Activated CD8-positive, alpha-beta memory T cell treated with anti-CD3 and anti-CD28 coated beads, Interleukin-2, amount 50 U/mL, for 1 hour (primary cell): Measurements from ENCODE around the gene TBC1D14.

Source experiments
- DNase-seq: peaks from one replicate; pipeline ENCODE4 v3.0.0-alpha.2; 2020; ENCODE audit errors: extremely low read depth

TBC1D14 gene

DNA sequence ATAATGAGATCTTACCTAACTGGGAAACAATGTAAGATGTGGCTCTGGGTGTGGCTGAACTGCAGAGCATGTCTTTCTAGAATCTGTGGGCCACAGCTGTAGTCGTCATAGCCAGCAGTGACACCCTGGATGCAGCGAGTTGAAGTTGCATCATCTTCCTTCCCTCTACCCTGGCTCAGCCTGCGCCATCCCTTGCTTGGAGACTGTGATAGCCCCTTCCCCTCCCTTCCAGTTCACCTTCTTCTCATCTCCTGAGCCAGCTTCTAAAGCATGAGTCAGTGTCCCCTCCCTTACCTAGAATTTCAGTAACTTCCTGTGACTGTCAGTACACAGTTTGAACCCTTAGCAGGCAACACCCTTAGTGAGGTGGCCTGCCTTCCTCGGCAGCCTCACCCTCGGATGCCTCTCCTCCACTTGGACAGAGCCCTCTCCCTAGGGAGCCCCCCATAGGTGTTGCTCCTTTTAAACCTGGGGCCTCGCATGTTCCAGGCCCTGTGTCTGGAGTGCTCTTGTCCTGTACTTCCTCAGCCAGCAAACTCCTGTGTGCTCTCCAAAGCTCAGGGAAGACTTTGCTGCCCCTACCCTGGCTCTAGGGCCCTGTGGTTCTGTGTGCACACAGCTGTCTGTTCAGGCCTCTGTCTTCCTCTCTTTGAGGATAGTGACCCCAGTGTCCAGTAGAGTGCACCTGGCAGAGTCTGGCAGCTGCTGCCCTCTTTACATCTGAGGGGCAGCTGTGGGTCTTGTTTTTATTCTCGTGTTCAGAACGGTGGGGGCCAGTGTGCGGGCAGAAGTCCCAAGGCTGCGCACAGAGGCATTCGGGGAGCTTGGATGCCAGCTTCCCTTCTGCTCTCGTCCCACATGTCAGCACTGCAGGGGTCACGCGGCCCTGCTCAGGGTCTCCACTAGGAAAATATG lies 89.8 kb downstream of the TBC1D14 start:
- no peak for DNase-seq

DNA sequence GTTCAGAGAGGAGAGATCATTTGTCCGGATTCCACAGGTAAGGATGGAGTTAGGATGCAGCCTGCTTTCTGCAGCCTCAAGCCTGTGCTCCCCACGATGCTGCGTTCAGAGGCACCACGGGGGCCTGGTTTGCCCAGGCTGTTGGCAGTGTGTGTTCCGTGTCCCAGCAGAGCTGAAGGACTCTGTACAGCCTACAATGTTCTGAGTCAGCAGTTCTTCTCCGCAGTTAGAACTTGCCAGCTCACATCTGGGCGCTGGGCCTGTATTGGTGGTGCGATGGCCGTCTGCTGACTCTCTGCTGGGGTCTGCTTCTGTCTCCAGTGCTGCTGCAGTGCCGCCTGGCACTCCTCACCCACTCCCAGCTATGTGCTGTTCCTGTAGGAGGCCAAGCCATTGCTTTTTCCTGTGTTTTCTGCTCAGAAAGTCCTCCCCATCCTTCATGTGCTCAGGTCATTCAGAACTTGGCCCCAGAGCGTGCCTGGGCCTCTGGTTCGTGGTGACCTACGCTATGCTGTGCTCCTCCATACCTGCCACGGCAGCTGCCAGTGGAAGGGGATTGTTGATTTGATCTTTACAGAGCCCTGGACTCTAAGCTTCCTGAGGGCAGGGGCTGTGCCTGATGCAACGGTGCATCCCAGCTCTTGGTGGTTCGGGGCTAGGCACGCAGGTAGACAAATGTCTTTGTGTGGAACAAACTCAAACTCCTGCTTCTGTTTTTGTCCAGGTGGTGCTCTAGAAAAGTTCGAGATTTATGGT lies 91.0 kb downstream of the TBC1D14 start:
- DNase-seq, result no peak

DNA sequence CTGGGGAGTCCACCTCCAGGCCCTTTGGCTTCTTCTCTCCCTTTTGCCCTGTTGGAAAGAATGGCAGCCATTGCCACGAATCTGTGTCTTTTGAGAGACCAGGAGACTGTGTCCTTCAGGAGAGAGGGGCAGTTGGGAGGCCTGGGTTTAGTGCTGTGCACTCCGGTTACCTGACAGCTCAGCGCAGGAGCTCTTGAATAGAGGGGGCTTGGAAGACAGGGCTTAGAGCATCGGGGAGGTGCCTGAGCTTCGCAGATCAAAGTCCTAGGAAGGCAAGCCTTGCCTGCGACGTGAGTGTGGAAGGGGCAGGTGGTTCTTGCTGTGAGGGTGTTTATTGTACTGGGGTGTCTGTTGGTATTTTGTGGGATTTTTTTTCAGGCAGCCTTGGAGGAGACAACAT lies 91.6 kb downstream of the TBC1D14 start:
- no peak for DNase-seq

DNA sequence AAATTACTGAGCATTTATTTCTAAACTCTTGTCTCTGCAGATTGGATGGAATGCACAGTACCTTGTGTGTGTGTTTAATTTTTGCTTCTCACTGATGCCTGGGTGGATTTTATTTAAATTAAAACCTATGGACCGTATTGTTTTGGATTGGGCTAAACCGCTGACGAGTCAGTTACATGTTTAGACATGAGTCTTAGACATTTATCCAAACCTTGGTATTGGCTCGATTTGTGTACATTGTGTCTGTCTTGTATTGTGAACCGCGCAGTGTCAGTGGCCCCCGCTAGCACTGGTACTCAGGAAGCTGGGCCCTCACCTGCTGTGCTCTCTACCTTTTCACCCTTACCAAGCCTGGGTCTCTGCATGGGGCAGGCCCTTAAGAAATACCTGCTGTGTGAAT lies 92.7 kb downstream of the TBC1D14 start:
- no peak for DNase-seq

DNA sequence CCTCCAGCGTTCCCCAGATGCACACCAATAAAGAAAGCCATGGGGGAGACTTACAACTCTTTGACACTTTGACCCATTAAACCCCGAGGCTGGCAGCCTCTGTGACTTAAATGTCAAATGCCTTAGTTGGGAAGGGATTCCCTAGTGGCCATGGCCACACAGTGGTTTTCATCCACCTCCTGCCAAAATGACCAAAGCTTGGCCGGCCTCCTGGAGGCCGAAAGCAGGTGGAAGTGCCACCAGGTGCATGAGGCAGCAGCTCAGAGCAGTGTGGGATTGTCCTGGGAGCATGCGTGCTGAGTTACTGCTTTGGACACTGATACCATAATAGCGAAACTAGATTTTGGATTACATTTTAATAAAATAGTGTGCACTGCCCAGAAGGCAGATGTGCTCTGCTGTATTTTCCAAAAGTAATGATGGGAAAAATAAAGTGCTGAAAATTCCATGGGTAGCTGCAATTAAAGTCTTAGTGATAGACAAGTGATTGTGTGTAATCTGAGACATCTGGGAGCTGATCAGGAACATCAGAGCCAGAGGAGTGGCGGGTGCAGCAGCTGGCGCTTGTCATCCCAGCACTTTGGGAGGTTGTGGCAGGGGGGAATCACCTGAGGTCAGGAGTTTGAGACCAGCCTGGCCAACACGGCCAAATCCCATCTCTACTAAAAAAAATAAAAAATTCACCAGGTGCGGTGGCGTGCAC lies 93.7 kb downstream of the TBC1D14 start:
- DNase-seq, result no peak

DNA sequence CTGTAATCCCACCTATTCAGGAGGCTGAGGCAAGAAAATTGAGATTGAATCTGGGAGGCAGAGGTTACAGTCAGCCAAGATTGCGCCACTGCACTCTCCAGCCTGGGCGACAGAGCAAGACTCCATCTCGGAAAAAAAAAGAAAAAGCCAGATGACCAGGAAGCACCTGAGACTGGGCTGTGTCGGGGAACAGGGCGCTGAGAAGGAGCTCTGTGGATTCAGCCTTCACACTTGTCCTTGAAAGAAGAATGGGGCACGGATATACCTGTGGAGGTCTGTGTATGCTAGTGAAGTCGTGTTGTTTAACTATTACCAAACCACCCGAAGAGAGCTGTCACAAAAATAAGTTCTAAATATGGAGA lies 94.2 kb downstream of the TBC1D14 start:
- no peak for DNase-seq

DNA sequence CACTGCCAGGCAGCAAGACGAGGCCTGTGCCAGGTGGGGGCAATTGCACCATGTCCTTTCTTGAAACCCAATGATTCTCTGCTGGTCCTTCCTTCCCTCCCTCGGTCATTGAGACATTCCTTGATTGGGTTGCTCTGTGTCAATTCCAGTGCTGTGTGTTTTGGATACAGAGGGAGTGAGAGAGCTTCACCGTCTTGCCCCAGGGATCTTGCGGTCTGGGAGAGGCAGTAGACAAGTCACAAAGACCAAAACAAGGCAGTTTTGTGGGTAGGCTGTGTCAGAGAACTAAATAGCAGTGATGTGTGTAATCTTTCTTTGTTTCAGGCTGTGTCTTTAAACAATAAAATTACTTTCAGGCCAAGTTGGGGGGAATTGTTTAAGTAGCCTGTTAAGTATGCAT lies 94.7 kb downstream of the TBC1D14 start:
- no peak for DNase-seq

DNA sequence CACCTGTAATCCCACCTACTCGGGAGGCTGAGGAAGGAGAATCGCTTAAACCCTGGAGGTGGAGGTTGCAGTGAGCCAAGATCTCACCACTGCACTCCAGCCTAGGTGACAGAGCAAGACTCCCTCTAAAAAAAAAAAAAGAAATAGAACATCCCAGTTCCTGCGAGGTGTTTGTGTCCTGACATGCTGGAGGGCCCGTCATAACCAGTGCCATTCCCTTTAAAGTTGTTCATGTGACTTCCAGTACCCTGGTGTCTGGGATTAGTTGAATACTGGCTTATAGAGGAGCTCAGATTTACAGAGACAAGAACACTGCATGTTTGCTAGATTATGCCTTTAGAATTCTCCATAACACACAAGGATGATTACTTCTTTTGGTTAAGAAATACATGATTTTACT lies 95.9 kb downstream of the TBC1D14 start:
- no peak for DNase-seq

DNA sequence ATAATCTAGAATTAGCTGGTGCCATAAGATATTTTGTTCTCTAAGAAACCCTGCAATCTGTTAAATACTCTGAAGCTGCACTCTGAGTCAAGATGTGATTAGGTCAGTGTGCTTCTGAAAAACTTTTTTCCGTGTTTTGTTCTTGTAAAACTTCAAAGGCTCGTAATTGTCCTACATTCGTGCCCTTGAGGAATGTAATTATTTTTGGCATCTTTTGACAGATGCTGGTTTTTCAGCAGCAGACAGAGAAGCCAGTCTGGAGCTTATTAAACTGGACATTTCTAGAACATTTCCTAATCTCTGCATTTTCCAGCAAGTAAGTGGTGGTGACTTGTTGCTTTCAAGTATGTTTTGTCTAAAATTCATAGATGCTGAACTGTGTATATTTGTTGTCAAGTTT lies 96.8 kb downstream of the TBC1D14 start:
- DNase-seq, result no peak

DNA sequence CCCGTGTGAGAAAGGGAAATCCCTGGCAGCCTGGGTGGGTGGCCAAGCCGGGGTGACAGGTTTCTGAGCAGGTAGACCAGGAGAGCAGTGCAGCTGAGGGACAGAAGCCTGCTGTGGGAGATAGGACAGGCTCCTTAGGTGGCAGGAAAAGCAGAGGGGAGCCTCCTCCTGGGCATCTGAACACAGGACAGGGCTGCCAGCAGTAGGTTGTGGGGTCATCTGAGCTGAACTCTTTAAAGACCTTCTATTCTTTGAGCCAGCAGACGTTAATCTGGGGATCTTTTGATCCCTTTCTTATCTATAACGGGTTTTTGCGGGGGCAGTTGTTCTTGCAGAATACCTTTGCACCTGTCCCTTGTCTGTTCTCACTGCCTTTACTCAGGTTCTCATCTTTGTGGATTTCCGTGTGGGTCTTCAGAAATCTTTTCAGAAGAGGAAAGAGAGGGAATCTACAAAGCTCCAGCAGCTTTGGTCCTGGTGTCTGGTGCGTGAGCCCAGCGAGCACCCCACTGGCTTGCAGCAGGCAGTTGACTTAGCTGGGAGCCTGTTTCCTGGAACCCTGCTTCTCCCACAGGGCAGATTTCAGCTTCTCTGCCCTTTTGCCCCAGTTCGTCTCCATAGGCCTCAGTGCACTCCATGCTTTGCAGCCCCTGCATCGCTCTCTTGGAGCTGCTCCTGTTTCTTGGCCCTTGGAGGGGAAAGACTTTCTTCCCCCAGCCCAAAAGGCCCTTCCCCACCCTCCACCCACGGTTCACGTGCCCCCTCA lies 97.7 kb downstream of the TBC1D14 start:
- no peak for DNase-seq

DNA sequence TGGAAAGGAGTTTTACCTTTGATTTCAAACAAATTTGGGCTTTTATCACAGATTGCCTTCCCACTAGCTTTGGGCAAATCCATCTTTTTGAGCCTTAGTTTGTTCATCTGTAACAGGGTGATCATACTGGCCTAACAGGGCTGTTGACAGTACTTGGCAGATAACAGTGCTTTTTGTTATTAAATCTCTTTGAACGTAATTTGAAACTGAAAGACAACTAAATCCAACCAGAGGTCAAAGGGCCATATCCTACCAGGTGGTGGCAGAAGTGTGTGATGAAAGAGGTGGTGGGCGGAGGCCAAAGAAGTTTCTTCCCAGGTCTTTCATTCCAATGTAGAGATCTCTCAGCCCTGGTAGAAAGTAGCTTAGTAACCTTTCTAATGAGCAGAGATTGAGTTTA lies 98.3 kb downstream of the TBC1D14 start:
- no peak for DNase-seq

DNA sequence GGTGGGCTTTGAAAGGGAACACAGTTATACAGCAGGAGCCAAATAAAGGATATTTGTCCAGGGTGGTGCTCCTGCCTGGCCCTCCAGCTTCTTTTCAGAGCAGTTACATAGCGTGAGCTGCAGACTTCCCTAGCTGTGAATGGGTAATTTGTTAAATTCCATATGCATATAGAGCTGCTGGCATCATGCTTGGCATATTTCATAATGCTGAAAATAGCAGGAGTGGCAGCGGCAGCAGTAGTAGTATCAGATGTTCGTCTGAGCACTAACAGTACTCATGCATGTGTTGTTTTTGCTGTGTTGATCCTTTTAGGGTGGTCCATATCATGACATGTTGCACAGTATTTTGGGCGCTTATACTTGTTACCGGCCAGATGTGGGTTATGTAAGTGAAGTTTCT lies 99.9 kb downstream of the TBC1D14 start:
- no peak for DNase-seq

DNA sequence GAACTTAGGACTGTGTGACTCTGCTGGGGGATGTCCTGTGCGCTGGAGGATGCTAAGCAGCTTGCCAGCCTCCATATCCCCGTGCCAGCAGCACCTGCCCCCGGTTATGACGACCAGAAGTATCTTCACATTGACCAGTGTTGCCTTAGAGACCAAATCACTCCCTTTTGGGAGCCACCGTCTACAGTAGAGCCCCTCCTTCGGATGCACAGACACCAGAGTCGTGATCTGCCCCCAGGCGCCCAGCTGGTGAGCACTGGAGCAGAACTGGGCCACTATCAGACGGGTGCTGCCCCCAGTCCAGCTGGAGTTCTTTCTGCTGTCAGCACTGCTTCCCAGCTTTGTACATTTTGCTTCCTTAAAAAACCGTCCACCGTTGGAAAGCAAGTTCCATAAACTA lies 103.5 kb downstream of the TBC1D14 start:
- DNase-seq, result no peak

DNA sequence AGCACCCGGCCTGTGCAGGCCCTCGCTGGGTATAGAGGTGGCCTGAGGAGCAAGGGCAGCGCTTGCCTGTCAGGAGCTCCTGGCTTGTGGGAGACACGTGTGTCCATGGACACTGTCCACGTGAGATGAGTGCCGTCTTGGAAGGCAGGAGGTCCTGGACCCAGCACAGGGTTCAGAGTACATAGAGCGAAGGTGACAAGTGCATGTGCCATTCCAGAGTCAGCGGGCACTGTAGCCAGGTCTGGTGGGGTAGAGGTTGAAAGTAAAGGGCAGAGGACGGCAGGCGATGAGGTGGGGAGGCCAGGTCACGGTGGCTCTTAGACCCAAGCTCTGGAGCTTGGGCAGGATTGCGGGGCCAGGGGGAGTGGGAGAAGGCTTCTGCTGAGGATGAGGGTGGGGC lies 105.2 kb downstream of the TBC1D14 start:
- no peak for DNase-seq

DNA sequence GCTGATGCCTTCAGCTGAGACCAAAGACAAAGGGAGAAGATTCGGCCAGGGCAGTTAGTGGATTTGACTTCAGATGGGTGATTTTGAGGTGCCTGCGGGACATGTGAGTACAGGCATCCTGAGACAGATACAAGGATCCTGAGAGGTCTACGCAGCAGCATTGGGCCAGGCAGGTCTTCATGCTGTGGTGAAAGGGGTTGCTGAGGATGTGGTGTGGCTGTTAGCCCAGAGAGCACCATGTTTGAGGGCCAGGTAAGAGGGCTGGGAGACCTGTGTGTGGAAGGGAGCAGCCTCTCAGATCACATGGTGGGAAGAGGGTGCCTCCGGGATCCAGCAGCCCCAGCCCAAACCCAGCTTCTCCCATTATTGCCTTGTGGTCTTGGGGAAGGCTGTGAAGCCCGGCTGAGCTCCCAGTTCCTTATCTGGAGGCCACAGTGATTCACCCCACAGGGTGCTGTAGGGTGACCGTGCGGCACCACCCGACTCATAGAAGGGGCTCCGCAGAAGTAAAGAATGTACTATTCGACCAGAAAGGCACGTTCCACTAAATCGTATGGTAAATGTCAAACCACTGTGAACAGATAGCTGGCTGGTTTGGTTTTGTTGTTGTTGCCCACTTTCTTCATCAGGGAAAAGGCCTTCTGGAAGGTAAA lies 105.9 kb downstream of the TBC1D14 start:
- DNase-seq, result no peak

DNA sequence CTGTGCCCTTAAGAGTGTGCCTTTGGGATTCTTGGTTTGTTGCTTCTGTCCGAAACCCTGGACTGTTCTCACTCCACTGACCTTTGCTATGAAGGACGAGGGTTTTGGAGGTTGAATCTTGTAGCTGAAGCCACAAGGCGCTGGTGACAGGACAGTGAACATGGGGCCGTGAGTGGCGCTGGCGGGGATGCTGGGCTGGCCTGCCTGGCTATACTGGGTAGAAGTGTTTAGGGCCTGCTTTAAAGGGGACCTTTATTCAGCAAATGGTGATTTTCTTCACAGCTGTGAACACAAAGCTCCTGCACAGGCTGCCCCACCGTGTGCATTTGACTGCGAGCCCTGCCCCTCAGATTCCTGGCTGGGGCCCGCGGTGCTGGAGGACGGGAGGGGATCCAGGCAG lies 106.5 kb downstream of the TBC1D14 start:
- no peak for DNase-seq

DNA sequence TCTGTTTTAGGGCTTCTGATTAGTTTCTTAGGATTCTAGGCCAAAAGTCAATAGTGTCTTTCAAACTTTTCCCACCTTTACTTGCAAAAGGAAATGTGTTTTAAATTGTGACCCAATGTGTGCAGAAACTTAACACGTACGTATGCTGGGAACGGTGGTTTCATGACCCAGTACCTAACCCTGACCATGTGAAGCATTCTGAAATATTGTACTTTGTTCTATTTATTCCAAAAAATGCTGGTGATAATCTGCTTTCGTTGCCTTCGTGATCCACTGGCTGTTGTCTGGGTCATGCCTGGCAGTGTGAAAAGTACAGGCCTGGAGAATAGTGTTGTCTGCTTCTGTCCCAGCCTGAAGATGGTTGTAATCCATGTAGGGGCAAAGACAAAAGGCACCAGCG lies 106.9 kb downstream of the TBC1D14 start:
- DNase-seq, result no peak

DNA sequence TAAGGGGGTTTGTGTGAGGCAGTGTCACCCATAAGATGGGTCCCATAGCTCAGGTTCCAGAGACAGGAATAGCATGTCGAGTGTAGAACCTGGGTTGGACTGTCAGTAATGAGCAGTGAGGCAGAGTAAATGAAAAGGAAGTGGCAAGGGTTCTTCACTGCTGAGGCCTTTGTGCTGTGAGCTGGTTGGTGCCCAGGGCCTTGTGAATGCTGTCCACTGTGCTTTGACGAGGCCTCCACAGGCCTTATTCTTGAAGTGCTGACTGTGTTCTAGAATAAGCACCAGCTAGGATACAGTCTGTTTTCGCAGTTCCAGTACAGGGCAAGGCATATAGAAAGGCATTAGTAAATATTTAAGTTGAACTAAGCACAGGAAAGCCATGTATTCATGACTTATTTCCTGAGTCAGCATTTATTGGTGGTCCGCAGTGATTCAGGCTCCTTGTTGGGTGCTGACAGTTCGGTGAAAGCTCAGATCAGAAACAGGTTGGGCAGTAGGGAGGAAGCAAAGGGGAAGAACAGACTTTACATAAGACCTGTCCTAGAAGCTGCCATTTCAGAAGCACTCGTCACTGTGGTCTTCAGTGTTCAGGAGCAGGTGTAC lies 107.9 kb downstream of the TBC1D14 start:
- no peak for DNase-seq

DNA sequence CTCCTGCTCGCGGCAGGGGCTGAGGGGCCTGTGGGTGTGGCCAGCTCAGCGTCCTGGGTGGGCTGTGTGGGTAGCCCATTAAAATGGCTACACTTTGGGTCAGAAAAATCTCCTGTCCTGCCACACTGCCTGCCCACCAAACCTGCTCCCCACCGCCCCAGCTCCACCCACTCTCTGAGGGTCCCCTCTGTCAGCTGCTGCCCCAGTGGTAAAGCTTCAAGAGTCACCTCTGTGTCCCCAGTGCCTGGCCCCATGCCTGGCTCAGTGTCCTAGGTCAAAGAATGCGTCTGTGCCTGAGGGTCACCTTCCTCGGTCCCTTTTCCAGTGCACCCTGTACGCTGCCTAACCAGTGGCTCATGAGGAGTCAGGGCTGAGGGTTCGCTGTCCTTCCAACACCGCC lies 108.7 kb downstream of the TBC1D14 start:
- DNase-seq, result no peak

DNA sequence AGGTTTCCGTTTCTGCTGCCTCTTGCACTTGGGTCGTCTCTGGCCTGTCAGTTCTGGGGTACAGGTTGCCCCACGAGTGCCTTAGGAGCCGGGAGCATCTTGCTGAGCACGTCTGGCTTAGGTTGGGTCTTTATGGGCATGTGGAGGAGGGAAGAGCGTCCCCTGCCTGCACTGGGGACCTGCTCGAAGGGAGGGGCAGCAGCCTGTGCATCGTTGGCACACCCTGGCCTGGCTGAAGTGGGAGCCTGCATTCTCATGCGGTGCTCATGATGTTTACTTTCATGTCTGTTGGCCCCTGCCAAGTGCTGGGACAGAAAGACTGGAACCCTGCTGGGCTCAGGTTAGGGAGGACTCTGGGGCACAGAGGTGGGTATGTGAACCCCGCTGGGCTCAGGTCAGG lies 109.7 kb downstream of the TBC1D14 start:
- DNase-seq, result no peak

DNA sequence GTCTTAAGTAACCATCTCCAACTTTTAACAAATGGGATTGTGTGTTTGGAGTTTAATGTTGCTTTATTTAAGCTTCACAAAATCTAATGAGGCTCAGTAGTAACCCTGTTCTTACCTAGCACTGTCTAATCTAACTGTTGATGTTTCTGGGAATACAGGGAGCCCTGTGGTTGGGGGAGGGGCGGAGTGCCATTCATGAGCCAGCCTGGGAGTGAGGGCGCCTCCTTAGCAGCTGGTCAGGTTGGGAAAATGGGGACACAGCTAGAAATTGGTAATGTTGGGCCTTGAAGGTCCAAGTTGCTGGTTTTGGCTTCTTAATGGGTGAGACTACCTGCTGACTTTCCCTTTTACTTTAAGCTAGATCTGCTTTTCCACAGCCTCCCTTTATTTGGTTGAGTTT lies 110.7 kb downstream of the TBC1D14 start:
- DNase-seq, result no peak
